A673 (cell line): ENCODE results near the gene KRTAP2-3. TPM values are rescaled to one million over a fixed set of nuclear protein-coding genes. Genes with fewer than 3 reads are reported as not detected.

Experiments used
- BruUV-seq: library from RNA; stranded (reverse); fragments of 400-500 nt; replicated peaks from 2 replicates; lab custom pipeline; 2021; lab: Mats Ljungman, UMichigan
- CTCF ChIA-PET: fragments of 300-600 bp; sonication (Branson Sonifier 250); formaldehyde crosslinking; loops from one replicate; lab custom pipeline; 2022; ENCODE audit warnings: antibody characterized with exemption; lab: Charles Lee
- POLR2A ChIA-PET: fragments of 300-600 bp; sonication (Branson Sonifier 250); formaldehyde crosslinking; loops from one replicate; lab custom pipeline; 2022; ENCODE audit warnings: antibody characterized with exemption; ENCODE audit not compliant: low non-redundant PET; lab: Charles Lee
- DNase-seq: peaks from one replicate; pipeline ENCODE4 v3.0.0-alpha.2; 2015; ENCODE audit warnings: low spot score
- H3K27ac ChIP-seq: fragments of 200-600 bp; sonication (generic); 2 replicates; pipeline ENCODE4 v1.5.1; 2016; ENCODE audit warnings: mixed run types, low read depth, mild to moderate bottlenecking, mixed read lengths, antibody characterized with exemption, low read length; ENCODE audit not compliant: poor library complexity, severe bottlenecking
- H3K27me3 ChIP-seq: fragments of 200-600 bp; sonication (generic); replicated peaks from 2 replicates; pipeline ENCODE4 v1.6.1; 2017; ENCODE audit warnings: mixed run types, low read depth, mild to moderate bottlenecking, mixed read lengths, antibody characterized with exemption, low read length; ENCODE audit not compliant: insufficient read depth, poor library complexity
- H3K36me3 ChIP-seq: fragments of 200-600 bp; sonication (generic); 2 replicates; pipeline ENCODE4 v1.6.1; 2016; ENCODE audit warnings: mixed run types, mild to moderate bottlenecking, mixed read lengths, antibody characterized with exemption, low read length; ENCODE audit not compliant: insufficient read depth, poor library complexity, severe bottlenecking
- H3K4me1 ChIP-seq: fragments of 200-600 bp; sonication (generic); 2 replicates; pipeline ENCODE4 v1.6.1; 2017; ENCODE audit warnings: mixed run types, mild to moderate bottlenecking, mixed read lengths, antibody characterized with exemption, low read length; ENCODE audit not compliant: insufficient read depth, poor library complexity, severe bottlenecking
- H3K4me3 ChIP-seq: fragments of 200-600 bp; sonication (generic); 2 replicates; pipeline ENCODE4 v1.5.1; 2016; ENCODE audit warnings: low read depth, mixed run types, mild to moderate bottlenecking, mixed read lengths, low read length; ENCODE audit not compliant: poor library complexity, severe bottlenecking
- H3K9me3 ChIP-seq: fragments of 200-600 bp; sonication (generic); 2 replicates; pipeline ENCODE4 v1.6.1; 2016; ENCODE audit warnings: mixed run types, low read depth, mild to moderate bottlenecking, mixed read lengths, antibody characterized with exemption, low read length; ENCODE audit not compliant: poor library complexity, severe bottlenecking
- CTCF ChIP-seq: fragments of 300-800, 200-600 bp; sonication (generic); conservative IDR thresholded peaks from 2 replicates; pipeline ENCODE4 v1.5.1; 2017; ENCODE audit warnings: low read depth, mild to moderate bottlenecking, antibody characterized with exemption, low read length, moderate library complexity, mixed read lengths
- EZH2 ChIP-seq: fragments of 200-600 bp; sonication (generic); IDR thresholded peaks from 2 replicates; pipeline ENCODE4 v1.6.1; 2017; ENCODE audit warnings: borderline replicate concordance, low read depth, mild to moderate bottlenecking, mixed read lengths, antibody characterized with exemption, low read length; ENCODE audit not compliant: poor library complexity, severe bottlenecking
- intact Hi-C: fragments of 100-400 bp; cut with micrococcal nuclease; formaldehyde crosslinking; loops from one replicate; pipeline ENCODE4 v1.10.0; 2022; ENCODE audit not compliant: unreplicated experiment
- total RNA-seq: library from RNA; stranded (reverse); gene quantifications from 2 replicates; pipeline ENCODE4 v1.2.3, GENCODE V29; 2021

Gene KRTAP2-3
- total RNA-seq, 1 experiment from 2014 or later = not detected

DNA sequence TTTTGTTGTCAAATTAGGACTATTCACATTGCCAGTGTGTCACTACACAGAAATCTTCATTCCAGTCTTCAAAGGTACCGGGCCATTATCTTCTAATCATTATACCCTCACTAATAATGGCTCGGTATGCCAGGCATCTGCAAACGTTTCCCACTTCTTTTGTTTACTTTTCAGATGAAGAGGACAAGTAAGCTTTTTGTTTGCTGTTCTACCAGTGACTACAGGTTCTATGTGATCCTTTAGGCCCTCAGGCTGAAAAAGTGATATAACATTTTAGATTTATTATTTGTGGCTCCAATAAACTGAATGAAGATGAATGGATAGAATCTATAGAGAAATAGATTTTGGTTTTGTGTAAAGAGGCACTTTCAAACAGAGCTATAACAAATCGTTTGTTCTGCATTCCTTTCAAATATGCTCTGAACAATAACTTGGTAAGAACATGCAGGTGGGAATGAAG is 50.6 kb downstream of the KRTAP2-3 start:
- no peak overlapping the region for H3K27ac ChIP-seq
- H3K4me3 ChIP-seq = no peak overlapping the region
- H3K9me3 ChIP-seq = no peaks in the 10 kb centered on the region
- BruUV-seq = no TSS peak
- CTCF ChIA-PET = no interaction called here
- no peak for DNase-seq
- H3K27me3 ChIP-seq = no peaks in the 10 kb centered on the region
- H3K36me3 ChIP-seq = no peaks in the 10 kb centered on the region
- no peak for TF ChIP-seq CTCF
- no peak for TF ChIP-seq EZH2
- intact Hi-C loops = no loop called here
- H3K4me1 ChIP-seq = no peaks in the 10 kb centered on the region
- POLR2A ChIA-PET = no interaction called here

Other genes starting within 250 kb of the KRTAP2-3 start
- 35.0 and 36.2 TPM in 2 replicates for gene KRT10, start 237.5 kb downstream of the KRTAP2-3 start, total RNA-seq
- not detected in 2 replicates for gene KRT12, start 192.9 kb downstream of the KRTAP2-3 start, total RNA-seq
- not detected in 2 replicates for gene KRT20, start 174.9 kb downstream of the KRTAP2-3 start, total RNA-seq
- not detected in 2 replicates for gene KRT23, start 122.5 kb downstream of the KRTAP2-3 start, total RNA-seq
- not detected in 2 replicates for gene KRT39, start 93.2 kb downstream of the KRTAP2-3 start, total RNA-seq
- 0.98 and 1.1 TPM in 2 replicates for gene KRT40, start 75.8 kb downstream of the KRTAP2-3 start, total RNA-seq
- not detected in 2 replicates for gene KRTAP3-3, start 66.0 kb downstream of the KRTAP2-3 start, total RNA-seq
- not detected in 2 replicates for gene KRTAP3-2, start 60.2 kb downstream of the KRTAP2-3 start, total RNA-seq
- gene KRTAP3-1, start 51.0 kb downstream of the KRTAP2-3 start, total RNA-seq = not detected in 2 replicates
- gene KRTAP1-5, start 32.9 kb downstream of the KRTAP2-3 start, total RNA-seq = not detected in 2 replicates
- not detected in 2 replicates for gene KRTAP1-4, start 29.9 kb downstream of the KRTAP2-3 start, total RNA-seq
- not detected in 2 replicates for gene KRTAP1-3, start 25.2 kb downstream of the KRTAP2-3 start, total RNA-seq
- gene KRTAP1-1, start 18.7 kb downstream of the KRTAP2-3 start, total RNA-seq = not detected in 2 replicates
- gene KRTAP2-1, start 12.8 kb downstream of the KRTAP2-3 start, total RNA-seq = not detected in 2 replicates
- not detected in 2 replicates for gene KRTAP2-2, start 4.9 kb downstream of the KRTAP2-3 start, total RNA-seq
- not detected in 2 replicates for gene KRTAP2-4, start 5.8 kb upstream of the KRTAP2-3 start, total RNA-seq
- not detected in 2 replicates for gene KRTAP4-7, start 24.0 kb upstream of the KRTAP2-3 start, total RNA-seq
- gene KRTAP4-8, start 38.0 kb upstream of the KRTAP2-3 start, total RNA-seq = not detected in 2 replicates
- not detected in 2 replicates for gene KRTAP4-16, start 42.1 kb upstream of the KRTAP2-3 start, total RNA-seq
- gene KRTAP4-9, start 45.3 kb upstream of the KRTAP2-3 start, total RNA-seq = 1.0 and 1.2 TPM in 2 replicates
- gene KRTAP4-11, start 58.3 kb upstream of the KRTAP2-3 start, total RNA-seq = not detected in 2 replicates
- not detected in 2 replicates for gene KRTAP4-12, start 64.1 kb upstream of the KRTAP2-3 start, total RNA-seq
- gene KRTAP4-6, start 80.4 kb upstream of the KRTAP2-3 start, total RNA-seq = not detected in 2 replicates
- not detected in 2 replicates for gene KRTAP4-5, start 89.7 kb upstream of the KRTAP2-3 start, total RNA-seq
- not detected in 2 replicates for gene KRTAP4-4, start 100.6 kb upstream of the KRTAP2-3 start, total RNA-seq
- gene KRTAP4-3, start 108.1 kb upstream of the KRTAP2-3 start, total RNA-seq = not detected in 2 replicates
- not detected in 2 replicates for gene KRTAP4-2, start 118.1 kb upstream of the KRTAP2-3 start, total RNA-seq
- gene KRTAP4-1, start 124.8 kb upstream of the KRTAP2-3 start, total RNA-seq = not detected in 2 replicates
- gene KRTAP9-1, start 129.8 kb upstream of the KRTAP2-3 start, total RNA-seq = not detected in 2 replicates
- gene KRTAP9-2, start 166.5 kb upstream of the KRTAP2-3 start, total RNA-seq = not detected in 2 replicates
- gene KRTAP9-3, start 172.3 kb upstream of the KRTAP2-3 start, total RNA-seq = not detected in 2 replicates
- not detected in 2 replicates for gene KRTAP9-8, start 177.9 kb upstream of the KRTAP2-3 start, total RNA-seq
- gene KRTAP9-4, start 189.6 kb upstream of the KRTAP2-3 start, total RNA-seq = not detected in 2 replicates
- gene KRTAP9-9, start 195.3 kb upstream of the KRTAP2-3 start, total RNA-seq = not detected in 2 replicates
- gene KRTAP9-6, start 205.3 kb upstream of the KRTAP2-3 start, total RNA-seq = not detected in 2 replicates
- gene KRTAP9-7, start 215.6 kb upstream of the KRTAP2-3 start, total RNA-seq = not detected in 2 replicates
- gene KRTAP29-1, start 242.7 kb upstream of the KRTAP2-3 start, total RNA-seq = not detected in 2 replicates
- gene KRTAP16-1, start 249.2 kb upstream of the KRTAP2-3 start, total RNA-seq = not detected in 2 replicates